GM18511 (cell line): ENCODE data around the gene RPLP2.

Source experiments
- ATAC-seq: cut with Tn5 transposase; IDR thresholded peaks from one replicate; pipeline ENCODE4 v1.9.1; 2021; ENCODE audit warnings: mild to moderate bottlenecking, moderate library complexity; ENCODE audit not compliant: unreplicated experiment

Gene RPLP2

GRCh38 chr11:833114-833791 lies 23.5 kb downstream of the RPLP2 start:
- no peak for ATAC-seq

GRCh38 chr11:833849-834311 lies 24.1 kb downstream of the RPLP2 start:
- no peak for ATAC-seq

- no peak for ATAC-seq
Observed at GRCh38 chr11:834371-835316, 24.9 kb downstream of the RPLP2 start.

GRCh38 chr11:836274-836673 lies 26.5 kb downstream of the RPLP2 start:
- no peak for ATAC-seq

- no peak for ATAC-seq
Observed at GRCh38 chr11:836700-837099, 26.9 kb downstream of the RPLP2 start.

- ATAC-seq, result no peak
Observed at GRCh38 chr11:837189-837989, 27.6 kb downstream of the RPLP2 start.

GRCh38 chr11:837990-838307 lies 28.2 kb downstream of the RPLP2 start:
- no peak for ATAC-seq

- no peak for ATAC-seq
Observed at GRCh38 chr11:838441-839279, 28.9 kb downstream of the RPLP2 start.

GRCh38 chr11:839280-839623 lies 29.5 kb downstream of the RPLP2 start:
- no peak for ATAC-seq

GRCh38 chr11:839875-840617 lies 30.3 kb downstream of the RPLP2 start:
- no peak for ATAC-seq

- peak; percentile 38 for ATAC-seq
Observed at GRCh38 chr11:841981-842369, 32.2 kb downstream of the RPLP2 start.

- peak; percentile 74 for ATAC-seq
Observed at GRCh38 chr11:842370-843002, 32.7 kb downstream of the RPLP2 start, which contains the start of the genes POLR2L and TSPAN4. POLR2L (minus strand) TSS chr11:842529; CDS start chr11:842508, 21 bp downstream. TSPAN4 (plus strand) TSS chr11:842852; CDS start chr11:850305, 7,453 bp downstream.

- ATAC-seq, result peak; percentile 8
Observed at GRCh38 chr11:843086-843734, 33.4 kb downstream of the RPLP2 start.

- ATAC-seq, result no peak
Observed at GRCh38 chr11:843818-844692, 34.3 kb downstream of the RPLP2 start.

- ATAC-seq, result no peak
Observed at GRCh38 chr11:844693-845644, 35.2 kb downstream of the RPLP2 start.

- ATAC-seq, result no peak
Observed at GRCh38 chr11:845872-846495, 36.2 kb downstream of the RPLP2 start.
